Measurements from ENCODE around the gene FOXL2NB. TPM values are rescaled to one million over a fixed set of nuclear protein-coding genes. Genes with fewer than 3 reads are reported as not detected.

FOXL2NB gene
- total RNA-seq, 4 donors from 2014 or later: not detected

GRCh38 chr3:138960417-138960852 lies 13.4 kb downstream of the FOXL2NB start:
- Histone ChIP-seq H3K27me3 (peaks cover 80% of the 10 kb centered on the region), H3K4me1 (peaks cover 0 to 5% (median 2%) of the 10 kb centered on the region in 4 donors), H3K9me3 (peaks cover 0 to 4% of the 10 kb centered on the region in 2 donors), H3K4me3 (no peak overlapping the region), H3K27ac (no peak overlapping the region), H3K36me3 (no peaks in the 10 kb centered on the region)
- DNase-seq: no peak
- in situ Hi-C loops (cut with MboI; ENCODE audit: low pct_ligation_motif_present in 1 of 4, low pct_unique_long_range_greater_than_20kb in 1 of 4, low sequenced_read_pairs in 3 of 4) (no loop called here), intact Hi-C loops (cut with DNase I; ENCODE audit: low total_unique reads) (no loop called here)
- TF ChIP-seq CTCF (IDR thresholded peaks at IDR 0.05) (no peak), POLR2A (IDR thresholded peaks at IDR 0.05) (no peak), EP300 (IDR thresholded peaks at IDR 0.05; ENCODE audit: low read depth) (no peak), POLR2AphosphoS5 (IDR thresholded peaks at IDR 0.05) (no peak)
- WGBS, 2 donors (ENCODE audit: low coverage in 1 of 2): 11 to 25% methylated on average over 4 to 30 of the region's 36 CpGs

- intact Hi-C loops (cut with DNase I; ENCODE audit: low total_unique reads): no loop called here
Measured at GRCh38 chr3:138962854-138963560, 16.0 kb downstream of the FOXL2NB start.

GRCh38 chr3:138964264-138964663 lies 17.2 kb downstream of the FOXL2NB start:
- in situ Hi-C loops (cut with MboI; ENCODE audit: low pct_ligation_motif_present in 1 of 4, low pct_unique_long_range_greater_than_20kb in 1 of 4, low sequenced_read_pairs in 3 of 4): no loop called here
- peaks cover 0 to 5% (median 2%) of the 10 kb centered on the region in 4 donors for H3K4me1 ChIP-seq
- TF ChIP-seq POLR2A (IDR thresholded peaks at IDR 0.05): no peak
- TF ChIP-seq CTCF (IDR thresholded peaks at IDR 0.05): no peak
- TF ChIP-seq POLR2AphosphoS5 (IDR thresholded peaks at IDR 0.05): no peak
- TF ChIP-seq EP300 (IDR thresholded peaks at IDR 0.05; ENCODE audit: low read depth): no peak
- no peak for DNase-seq
- intact Hi-C loops (cut with DNase I; ENCODE audit: low total_unique reads): no loop called here
- peaks cover 60% of the 10 kb centered on the region for H3K27me3 ChIP-seq
- no peak overlapping the region for H3K27ac ChIP-seq
- H3K4me3 ChIP-seq: no peak overlapping the region
- WGBS, 2 donors (ENCODE audit: low coverage in 1 of 2): 71 to 77% methylated on average over 2 of the region's 2 CpGs
- H3K36me3 ChIP-seq: no peaks in the 10 kb centered on the region
- peaks cover 0 to 4% of the 10 kb centered on the region in 2 donors for H3K9me3 ChIP-seq

More at GRCh38 chr3:138962854-138963560, 16.0 kb downstream of the FOXL2NB start:
- Histone ChIP-seq H3K4me3 (no peak overlapping the region), H3K27me3 (peaks cover 70% of the 10 kb centered on the region), H3K27ac (no peak overlapping the region), H3K36me3 (no peaks in the 10 kb centered on the region), H3K4me1 (peaks cover 0 to 5% (median 2%) of the 10 kb centered on the region in 4 donors), H3K9me3 (peaks cover 0 to 4% of the 10 kb centered on the region in 2 donors)
- DNase-seq: no peak
- 75% methylated on average over 7 of the region's 8 CpGs; no CpG with 5 or more reads in 1 of the 2 donors for WGBS, 2 donors (ENCODE audit: low coverage in 1 of 2)
- in situ Hi-C loops (cut with MboI; ENCODE audit: low pct_ligation_motif_present in 1 of 4, low pct_unique_long_range_greater_than_20kb in 1 of 4, low sequenced_read_pairs in 3 of 4): no loop called here
- TF ChIP-seq CTCF (IDR thresholded peaks at IDR 0.05) (no peak), POLR2A (IDR thresholded peaks at IDR 0.05) (no peak), EP300 (IDR thresholded peaks at IDR 0.05; ENCODE audit: low read depth) (no peak), POLR2AphosphoS5 (IDR thresholded peaks at IDR 0.05) (no peak)

- Histone ChIP-seq H3K4me1 (peaks cover 0 to 5% (median 2%) of the 10 kb centered on the region in 4 donors), H3K9me3 (peaks cover 0 to 4% of the 10 kb centered on the region in 2 donors), H3K27me3 (peaks cover 59% of the 10 kb centered on the region), H3K27ac (no peak overlapping the region), H3K4me3 (no peak overlapping the region), H3K36me3 (no peaks in the 10 kb centered on the region)
- in situ Hi-C loops (cut with MboI; ENCODE audit: low pct_ligation_motif_present in 1 of 4, low pct_unique_long_range_greater_than_20kb in 1 of 4, low sequenced_read_pairs in 3 of 4) (no loop called here), intact Hi-C loops (cut with DNase I; ENCODE audit: low total_unique reads) (no loop called here)
- TF ChIP-seq EP300 (IDR thresholded peaks at IDR 0.05; ENCODE audit: low read depth) (no peak), CTCF (IDR thresholded peaks at IDR 0.05) (no peak), POLR2A (IDR thresholded peaks at IDR 0.05) (no peak), POLR2AphosphoS5 (IDR thresholded peaks at IDR 0.05) (no peak)
- no peak for DNase-seq
Measured at GRCh38 chr3:138964923-138965322, 17.9 kb downstream of the FOXL2NB start.

Data from transverse colon (tissue), 4 donors.